Osteoblast (primary cell): ENCODE measurements around the gene CCDC7. TPM values are rescaled to one million over a fixed set of nuclear protein-coding genes. Genes with fewer than 3 reads are reported as not detected.

Source experiments
- DNase-seq: peaks from one replicate; pipeline ENCODE4 v3.0.0; 2011; ENCODE audit warnings: low spot score, mixed read lengths; ENCODE audit not compliant: insufficient read length; ENCODE audit errors: missing footprints
- H2AFZ ChIP-seq: 2 replicates; pipeline ENCODE4 v1.6.0; 2011; ENCODE audit warnings: mild to moderate bottlenecking, low read length
- H3K27ac ChIP-seq: 2 replicates; pipeline ENCODE4 v1.5.1; 2011; ENCODE audit warnings: mild to moderate bottlenecking, low read depth, low read length, moderate library complexity
- H3K27me3 ChIP-seq: 2 replicates; pipeline ENCODE4 v1.6.0; 2012; ENCODE audit warnings: mild to moderate bottlenecking, control low read depth, inconsistent platforms, low read length, moderate library complexity; ENCODE audit not compliant: insufficient read depth
- H3K36me3 ChIP-seq: 2 replicates; pipeline ENCODE4 v1.5.1; 2011; ENCODE audit warnings: mild to moderate bottlenecking, low read length, control low read depth, moderate library complexity; ENCODE audit not compliant: insufficient read depth
- H3K4me1 ChIP-seq: 2 replicates; pipeline ENCODE4 v1.5.1; 2011; ENCODE audit warnings: mild to moderate bottlenecking, low read length, control low read depth, moderate library complexity; ENCODE audit not compliant: insufficient read depth
- H3K4me2 ChIP-seq: 2 replicates; pipeline ENCODE4 v1.6.0; 2011; ENCODE audit warnings: mild to moderate bottlenecking, low read length; ENCODE audit not compliant: insufficient read depth
- H3K4me3 ChIP-seq: fragments of 200-600 bp; sonication (generic); 3 replicates; pipeline ENCODE4 v1.5.1; 2012; ENCODE audit warnings: mild to moderate bottlenecking, low read length, inconsistent platforms; ENCODE audit not compliant: insufficient read depth
- H3K79me2 ChIP-seq: 2 replicates; pipeline ENCODE4 v1.6.0; 2012; ENCODE audit warnings: mild to moderate bottlenecking, low read length, control low read depth, inconsistent platforms; ENCODE audit not compliant: insufficient read depth
- H3K9me3 ChIP-seq: 2 replicates; pipeline ENCODE4 v1.5.1; 2011; ENCODE audit warnings: low read depth, low read length, control low read depth
- H4K20me1 ChIP-seq: 2 replicates; pipeline ENCODE4 v1.6.0; 2012; ENCODE audit warnings: mild to moderate bottlenecking, low read length, control low read depth; ENCODE audit not compliant: insufficient read depth
- total RNA-seq: library from RNA; depleted of rRNA; stranded (reverse); fragments of >200 nt; gene quantifications from 2 replicates; pipeline ENCODE4 v1.2.3, GENCODE V29; 2012
- TF ChIP-seq, protein P1 (sequence below): IDR thresholded peaks from 2 replicates; pipeline ENCODE4 v1.5.1; 2011; ENCODE audit warnings: mild to moderate bottlenecking, low read depth, low read length, moderate library complexity; ENCODE audit errors: extremely low read depth

The CCDC7 gene
- total RNA-seq, 1 donor = 22.4 TPM

DNA sequence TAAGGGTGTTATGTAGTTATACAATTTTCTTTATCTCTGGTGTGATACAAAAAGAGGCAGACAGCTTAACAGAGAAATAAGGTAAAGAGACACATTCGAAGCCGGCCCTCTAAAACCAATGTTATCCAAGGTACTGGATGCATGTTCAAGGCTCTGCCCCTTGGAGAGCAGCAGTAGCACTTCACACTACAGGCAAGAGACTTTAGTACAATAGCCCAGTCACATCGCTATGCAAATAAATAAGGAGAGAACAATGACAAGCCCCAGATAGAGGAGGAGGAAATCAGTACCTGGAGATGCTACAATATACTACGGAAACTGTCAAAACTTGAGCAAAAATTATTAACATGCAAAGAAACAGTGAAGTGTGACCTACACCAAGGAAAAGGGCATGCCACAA, 401.0 kb downstream of the CCDC7 start:
- Histone ChIP-seq H3K79me2 (no peaks in the 10 kb centered on the region), H3K27ac (no peak overlapping the region), H3K4me1 (no peaks in the 10 kb centered on the region), H3K4me2 (no peak overlapping the region), H3K4me3 (no peak overlapping the region), H3K9me3 (no peaks in the 10 kb centered on the region), H4K20me1 (no peaks in the 10 kb centered on the region), H2AFZ (no peak overlapping the region), H3K27me3 (no peaks in the 10 kb centered on the region), H3K36me3 (no peaks in the 10 kb centered on the region)
- TF ChIP-seq, protein P1, sequence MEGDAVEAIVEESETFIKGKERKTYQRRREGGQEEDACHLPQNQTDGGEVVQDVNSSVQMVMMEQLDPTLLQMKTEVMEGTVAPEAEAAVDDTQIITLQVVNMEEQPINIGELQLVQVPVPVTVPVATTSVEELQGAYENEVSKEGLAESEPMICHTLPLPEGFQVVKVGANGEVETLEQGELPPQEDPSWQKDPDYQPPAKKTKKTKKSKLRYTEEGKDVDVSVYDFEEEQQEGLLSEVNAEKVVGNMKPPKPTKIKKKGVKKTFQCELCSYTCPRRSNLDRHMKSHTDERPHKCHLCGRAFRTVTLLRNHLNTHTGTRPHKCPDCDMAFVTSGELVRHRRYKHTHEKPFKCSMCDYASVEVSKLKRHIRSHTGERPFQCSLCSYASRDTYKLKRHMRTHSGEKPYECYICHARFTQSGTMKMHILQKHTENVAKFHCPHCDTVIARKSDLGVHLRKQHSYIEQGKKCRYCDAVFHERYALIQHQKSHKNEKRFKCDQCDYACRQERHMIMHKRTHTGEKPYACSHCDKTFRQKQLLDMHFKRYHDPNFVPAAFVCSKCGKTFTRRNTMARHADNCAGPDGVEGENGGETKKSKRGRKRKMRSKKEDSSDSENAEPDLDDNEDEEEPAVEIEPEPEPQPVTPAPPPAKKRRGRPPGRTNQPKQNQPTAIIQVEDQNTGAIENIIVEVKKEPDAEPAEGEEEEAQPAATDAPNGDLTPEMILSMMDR = no peak
- no peak for DNase-seq

DNA sequence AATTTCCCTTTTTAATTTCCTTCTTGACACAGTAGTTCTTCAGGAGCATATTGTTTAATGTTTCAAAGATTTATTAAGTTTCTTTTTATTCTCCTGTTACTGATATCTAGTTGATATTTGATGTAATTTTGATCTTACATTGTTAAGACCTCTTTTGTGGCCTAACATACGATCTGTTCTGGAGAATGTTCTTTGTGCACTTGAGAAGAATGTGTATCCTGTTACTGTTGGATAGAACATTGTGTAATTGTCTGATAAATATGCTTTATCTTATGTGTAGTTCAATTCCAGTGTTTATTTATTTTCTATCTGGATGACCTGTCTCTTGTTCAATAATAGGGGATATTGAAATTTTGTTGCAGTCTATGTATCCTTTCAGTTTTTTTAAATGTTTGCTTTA, 405.4 kb downstream of the CCDC7 start:
- Histone ChIP-seq H3K36me3 (no peaks in the 10 kb centered on the region), H3K27me3 (no peaks in the 10 kb centered on the region), H3K4me2 (no peak overlapping the region), H3K4me1 (no peaks in the 10 kb centered on the region), H3K4me3 (no peak overlapping the region), H3K9me3 (no peaks in the 10 kb centered on the region), H3K79me2 (no peaks in the 10 kb centered on the region), H3K27ac (no peak overlapping the region), H2AFZ (no peak overlapping the region), H4K20me1 (no peaks in the 10 kb centered on the region)
- DNase-seq = no peak
- TF ChIP-seq, protein P1 = no peak

DNA sequence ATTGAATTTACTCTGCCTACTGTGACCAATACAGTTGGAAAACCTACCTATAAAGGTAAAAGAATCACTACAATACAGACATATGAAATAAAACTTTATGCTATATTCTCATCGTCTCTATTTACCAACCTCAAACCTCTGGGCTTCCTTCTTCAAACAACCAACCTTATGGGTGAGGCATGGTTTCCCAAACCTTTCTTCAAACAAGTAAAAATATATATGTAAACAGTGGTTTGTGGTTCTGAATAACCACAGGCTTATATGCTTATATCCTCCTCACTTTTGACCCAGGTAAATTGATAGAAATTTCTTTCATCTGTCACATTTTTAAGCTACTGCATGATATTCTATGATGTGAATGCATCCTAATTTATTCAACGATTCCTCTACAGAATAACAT, 408.5 kb downstream of the CCDC7 start:
- Histone ChIP-seq H4K20me1 (no peaks in the 10 kb centered on the region), H2AFZ (no peak overlapping the region), H3K27me3 (no peaks in the 10 kb centered on the region), H3K36me3 (no peaks in the 10 kb centered on the region), H3K4me3 (no peak overlapping the region), H3K4me2 (no peak overlapping the region), H3K9me3 (no peaks in the 10 kb centered on the region), H3K79me2 (no peaks in the 10 kb centered on the region), H3K4me1 (no peaks in the 10 kb centered on the region), H3K27ac (no peak overlapping the region)
- TF ChIP-seq, protein P1 = no peak
- DNase-seq = no peak

DNA sequence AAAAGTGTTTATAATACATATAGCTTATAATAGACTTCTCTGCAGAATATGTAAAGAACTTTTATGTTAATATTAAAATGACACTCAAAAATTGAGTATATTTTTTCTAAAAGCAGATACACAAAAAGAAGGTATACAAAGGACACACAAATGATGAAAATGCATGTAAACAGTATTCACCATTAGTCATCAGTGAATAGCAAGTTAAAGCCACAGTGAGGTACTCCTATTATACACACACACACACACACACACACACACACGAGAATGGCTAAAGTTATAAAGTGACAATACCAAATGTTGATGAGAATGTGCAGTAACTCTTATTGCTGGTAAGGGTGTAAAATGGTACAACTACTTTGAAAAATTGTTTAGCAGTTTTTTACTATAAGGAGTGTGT, 419.2 kb downstream of the CCDC7 start:
- H4K20me1 ChIP-seq = no peaks in the 10 kb centered on the region
- no peak overlapping the region for H2AFZ ChIP-seq
- DNase-seq = no peak
- no peaks in the 10 kb centered on the region for H3K27me3 ChIP-seq
- TF ChIP-seq, protein P1 = no peak
- H3K36me3 ChIP-seq = no peaks in the 10 kb centered on the region
- no peak overlapping the region for H3K4me3 ChIP-seq
- H3K79me2 ChIP-seq = no peaks in the 10 kb centered on the region
- H3K4me2 ChIP-seq = no peak overlapping the region
- H3K27ac ChIP-seq = no peak overlapping the region
- no peaks in the 10 kb centered on the region for H3K4me1 ChIP-seq
- no peaks in the 10 kb centered on the region for H3K9me3 ChIP-seq
